Measurements from ENCODE around the gene CA5A. TPM values are rescaled to one million over a fixed set of nuclear protein-coding genes. Genes with fewer than 3 reads are reported as not detected.
A peak's percentile ranks its signal among the peaks of the same experiment; 100 is the strongest.
"Not testable (repeated sequence)": the region's sequence is repeated elsewhere in the genome, so short reads cannot be mapped to it uniquely, and the experiment has no call there.

Gene CA5A
- total RNA-seq, 1 experiment from 2014 or later, result 1.7 TPM

DNA sequence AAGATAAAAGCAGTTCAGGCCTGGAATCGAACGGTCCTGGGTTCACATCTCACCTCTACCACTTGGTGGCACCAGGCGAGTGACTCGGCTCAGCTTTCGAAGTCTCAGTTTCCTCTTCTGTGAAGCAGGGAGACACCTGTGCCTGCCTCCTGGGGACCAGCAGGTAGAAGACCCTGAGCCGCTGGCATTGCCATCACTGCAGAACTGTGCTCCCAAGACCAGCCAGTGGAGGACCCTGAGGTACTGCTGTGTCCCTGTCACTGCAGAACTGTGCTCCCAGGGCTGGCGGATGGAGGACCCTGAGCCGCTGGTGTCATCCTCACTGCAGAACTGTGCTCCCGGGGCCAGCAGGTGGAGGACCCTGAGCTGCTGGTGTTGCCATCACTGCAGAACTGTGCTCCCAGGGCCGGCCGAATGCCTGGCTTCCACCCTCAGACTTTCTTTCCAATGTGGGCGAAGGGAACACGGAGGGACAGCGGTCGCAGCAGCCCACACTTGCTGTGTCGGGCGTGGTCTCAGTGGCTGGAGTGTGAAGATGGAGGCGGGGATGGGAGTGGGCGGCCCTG is 58.3 kb downstream of the CA5A start:
- H3K27me3 ChIP-seq (replicated peaks; ENCODE audit: control insufficient read depth, insufficient read depth, low read length), result no peaks in the 10 kb centered on the region
- Mint-ChIP-seq H3K9me3 (ENCODE audit: unreplicated experiment) (no peaks in the 10 kb centered on the region), H3K4me3 (ENCODE audit: unreplicated experiment) (no peak overlapping the region), H3K27ac (ENCODE audit: unreplicated experiment) (no peak overlapping the region), H3K4me1 (ENCODE audit: low read depth, unreplicated experiment) (peaks cover 19% of the 10 kb centered on the region), H3K27me3 (ENCODE audit: insufficient read depth, unreplicated experiment) (no peaks in the 10 kb centered on the region), H3K36me3 (ENCODE audit: insufficient read depth, unreplicated experiment) (peaks cover 1% of the 10 kb centered on the region)
- no peak for TF ChIP-seq CTCF (IDR thresholded peaks at IDR 0.05; ENCODE audit: insufficient read depth in 1 of 2, low read depth in 1 of 2, low read length in 1 of 2, severe bottlenecking in 1 of 2, unreplicated experiment in 1 of 2)
- intact Hi-C loops (cut with micrococcal nuclease; ENCODE audit: unreplicated experiment), result no loop called here
- ChIA-PET POLR2A (no interaction called here), CTCF (no interaction called here)
- H3K4me3 ChIP-seq (ENCODE audit: low read depth, low read length), result no peak overlapping the region
- H3K4me1 ChIP-seq, result peaks cover 38% of the 10 kb centered on the region
- H3K36me3 ChIP-seq (ENCODE audit: control insufficient read depth, insufficient read depth, low read length), result no peaks in the 10 kb centered on the region
- no peaks in the 10 kb centered on the region for H3K9me3 ChIP-seq
- peak in 1 of 2 experiments; percentile 18 for DNase-seq
- no TSS peak for BruUV-seq (replicated peaks)

GRCh38 chr16:87874639-87875427 is 61.5 kb downstream of the CA5A start:
- no peaks in the 10 kb centered on the region for H3K27me3 ChIP-seq (replicated peaks; ENCODE audit: control insufficient read depth, insufficient read depth, low read length)

GRCh38 chr16:87870418-87871291 is 65.7 kb downstream of the CA5A start:
- not testable (repeated sequence) for H3K9me3 ChIP-seq; H3K27me3 ChIP-seq (replicated peaks; ENCODE audit: control insufficient read depth, insufficient read depth, low read length); BruUV-seq (replicated peaks); H3K36me3 ChIP-seq (ENCODE audit: control insufficient read depth, insufficient read depth, low read length); H3K9me3 Mint-ChIP-seq (ENCODE audit: unreplicated experiment); H3K27me3 Mint-ChIP-seq (ENCODE audit: insufficient read depth, unreplicated experiment)
- Histone ChIP-seq H3K4me3 (ENCODE audit: low read depth, low read length) (peak overlapping the region; percentile 29), H3K4me1 (peaks cover 49% of the 10 kb centered on the region)
- H3K36me3 Mint-ChIP-seq (ENCODE audit: insufficient read depth, unreplicated experiment), result peaks cover 73% of the 10 kb centered on the region
- peaks cover 39% of the 10 kb centered on the region for H3K4me1 Mint-ChIP-seq (ENCODE audit: low read depth, unreplicated experiment)
- ChIA-PET POLR2A (interaction anchor here (0.9 to 4.7 kb wide), 17 partner anchors 17 to 482 kb away, joined by 3 to 54 read pairs (median 7); partner anchors contain the start of genes BANP, CA5A and KLHDC4), CTCF (interaction anchor here (0.5 to 6.6 kb wide), 19 partner anchors 17 to 699 kb away, joined by 3 to 106 read pairs (median 5); partner anchors contain the start of genes KLHDC4 and ZC3H18)
- H3K4me3 Mint-ChIP-seq (ENCODE audit: unreplicated experiment), result peak overlapping the region; percentile 90
- intact Hi-C loops (cut with micrococcal nuclease; ENCODE audit: unreplicated experiment), result loop anchor here (1.0 to 5.0 kb wide), 5 partner anchors 20 to 478 kb away; partner anchors contain the start of gene MAP1LC3B
- peak overlapping the region; percentile 96 for H3K27ac Mint-ChIP-seq (ENCODE audit: unreplicated experiment)
- peak; percentile 100 for DNase-seq

More at GRCh38 chr16:87874639-87875427, 61.5 kb downstream of the CA5A start:
- peaks cover 59% of the 10 kb centered on the region for H3K4me1 ChIP-seq
- Mint-ChIP-seq H3K4me1 (ENCODE audit: low read depth, unreplicated experiment) (peaks cover 32% of the 10 kb centered on the region), H3K4me3 (ENCODE audit: unreplicated experiment) (no peak overlapping the region), H3K9me3 (ENCODE audit: unreplicated experiment) (no peaks in the 10 kb centered on the region), H3K36me3 (ENCODE audit: insufficient read depth, unreplicated experiment) (peaks cover 31% of the 10 kb centered on the region), H3K27ac (ENCODE audit: unreplicated experiment) (peak overlapping the region; percentile 23), H3K27me3 (ENCODE audit: insufficient read depth, unreplicated experiment) (no peaks in the 10 kb centered on the region)
- no peak for TF ChIP-seq CTCF (IDR thresholded peaks at IDR 0.05; ENCODE audit: insufficient read depth in 1 of 2, low read depth in 1 of 2, low read length in 1 of 2, severe bottlenecking in 1 of 2, unreplicated experiment in 1 of 2)
- DNase-seq, result peak in 1 of 2 experiments; percentile 10
- H3K9me3 ChIP-seq, result no peaks in the 10 kb centered on the region
- BruUV-seq (replicated peaks), result no TSS peak
- H3K4me3 ChIP-seq (ENCODE audit: low read depth, low read length), result no peak overlapping the region
- POLR2A ChIA-PET, result no interaction called here
- CTCF ChIA-PET, result interaction anchor here (0.6 to 1.0 kb wide), 3 partner anchors 25 to 105 kb away, joined by 3 read pairs; no protein-coding TSS in a partner anchor
- intact Hi-C loops (cut with micrococcal nuclease; ENCODE audit: unreplicated experiment), result loop anchor here (5.0 kb wide), 1 partner anchor 483 kb away; the partner anchor contains the start of gene MAP1LC3B
- H3K36me3 ChIP-seq (ENCODE audit: control insufficient read depth, insufficient read depth, low read length), result no peaks in the 10 kb centered on the region

- Mint-ChIP-seq H3K4me3 (ENCODE audit: unreplicated experiment) (peak overlapping the region; percentile 90), H3K4me1 (ENCODE audit: low read depth, unreplicated experiment) (peaks cover 40% of the 10 kb centered on the region), H3K36me3 (ENCODE audit: insufficient read depth, unreplicated experiment) (peaks cover 80% of the 10 kb centered on the region), H3K27ac (ENCODE audit: unreplicated experiment) (peak overlapping the region; percentile 96)
- H3K9me3 Mint-ChIP-seq (ENCODE audit: unreplicated experiment); H3K27me3 Mint-ChIP-seq (ENCODE audit: insufficient read depth, unreplicated experiment); BruUV-seq (replicated peaks); H3K27me3 ChIP-seq (replicated peaks; ENCODE audit: control insufficient read depth, insufficient read depth, low read length); DNase-seq; H3K9me3 ChIP-seq; H3K36me3 ChIP-seq (ENCODE audit: control insufficient read depth, insufficient read depth, low read length): not testable (repeated sequence)
- ChIA-PET POLR2A (interaction anchor here (0.6 to 4.7 kb wide), 17 partner anchors 15 to 482 kb away, joined by 3 to 54 read pairs (median 5); partner anchors contain the start of genes BANP, CA5A and KLHDC4), CTCF (interaction anchor here (1.4 to 6.6 kb wide), 5 partner anchors 17 to 101 kb away, joined by 3 to 106 read pairs (median 17); no protein-coding TSS in a partner anchor)
- peak overlapping the region; percentile 29 for H3K4me3 ChIP-seq (ENCODE audit: low read depth, low read length)
- intact Hi-C loops (cut with micrococcal nuclease; ENCODE audit: unreplicated experiment), result loop anchor here (5.0 kb wide), 1 partner anchor 478 kb away; the partner anchor contains the start of gene MAP1LC3B
- peaks cover 45% of the 10 kb centered on the region for H3K4me1 ChIP-seq
Measured at GRCh38 chr16:87869879-87870417, 66.4 kb downstream of the CA5A start.
